ENCODE results near the gene RUNX1. TPM values are rescaled to one million over a fixed set of nuclear protein-coding genes. Genes with fewer than 3 reads are reported as not detected.

RUNX1 gene
- total RNA-seq, 1 experiment from 2014 or later, result 86.2 TPM

- no peak for TF ChIP-seq CTCF (IDR thresholded peaks at IDR 0.05; ENCODE audit: unreplicated experiment)
- Mint-ChIP-seq H3K9me3 (ENCODE audit: unreplicated experiment) (peaks cover 8% of the 10 kb centered on the region), H3K27me3 (ENCODE audit: insufficient read depth, unreplicated experiment) (no peaks in the 10 kb centered on the region), H3K27ac (ENCODE audit: low read depth, unreplicated experiment) (no peak overlapping the region), H3K4me1 (ENCODE audit: insufficient read depth, unreplicated experiment) (peaks cover 3% of the 10 kb centered on the region), H3K36me3 (ENCODE audit: insufficient read depth, unreplicated experiment) (no peaks in the 10 kb centered on the region), H3K4me3 (ENCODE audit: unreplicated experiment) (no peak overlapping the region)
- intact Hi-C loops (cut with micrococcal nuclease), result no loop called here
- CTCF ChIA-PET, result interaction anchor here (0.7 kb wide), 1 partner anchor 22 kb away, joined by 4 read pairs; no protein-coding TSS in a partner anchor
- POLR2A ChIA-PET, result interaction anchor here (0.6 to 1.6 kb wide), 3 partner anchors 9 to 59 kb away, joined by 3 to 6 read pairs (median 4); no protein-coding TSS in a partner anchor
- no peak for DNase-seq (ENCODE audit: unreplicated experiment)
- BruUV-seq (replicated peaks), result no TSS peak
Measured at GRCh38 chr21:35075546-35075945, 26.4 kb upstream of the RUNX1 start.

GRCh38 chr21:35072960-35073359, 23.9 kb upstream of the RUNX1 start:
- Mint-ChIP-seq H3K9me3 (ENCODE audit: unreplicated experiment) (peaks cover 8% of the 10 kb centered on the region), H3K4me3 (ENCODE audit: unreplicated experiment) (no peak overlapping the region), H3K27me3 (ENCODE audit: insufficient read depth, unreplicated experiment) (no peaks in the 10 kb centered on the region), H3K27ac (ENCODE audit: low read depth, unreplicated experiment) (no peak overlapping the region), H3K36me3 (ENCODE audit: insufficient read depth, unreplicated experiment) (no peaks in the 10 kb centered on the region), H3K4me1 (ENCODE audit: insufficient read depth, unreplicated experiment) (no peaks in the 10 kb centered on the region)
- ChIA-PET POLR2A (no interaction called here), CTCF (interaction anchor here (0.6 kb wide), 1 partner anchor 692 kb away, joined by 3 read pairs; no protein-coding TSS in a partner anchor)
- DNase-seq (ENCODE audit: unreplicated experiment), result no peak
- intact Hi-C loops (cut with micrococcal nuclease), result no loop called here
- no TSS peak for BruUV-seq (replicated peaks)
- no peak for TF ChIP-seq CTCF (IDR thresholded peaks at IDR 0.05; ENCODE audit: unreplicated experiment)

- Mint-ChIP-seq H3K4me3 (ENCODE audit: unreplicated experiment) (no peak overlapping the region), H3K36me3 (ENCODE audit: insufficient read depth, unreplicated experiment) (no peaks in the 10 kb centered on the region), H3K27ac (ENCODE audit: low read depth, unreplicated experiment) (no peak overlapping the region), H3K9me3 (ENCODE audit: unreplicated experiment) (peaks cover 8% of the 10 kb centered on the region), H3K4me1 (ENCODE audit: insufficient read depth, unreplicated experiment) (no peaks in the 10 kb centered on the region), H3K27me3 (ENCODE audit: insufficient read depth, unreplicated experiment) (no peaks in the 10 kb centered on the region)
- ChIA-PET POLR2A (no interaction called here), CTCF (no interaction called here)
- DNase-seq (ENCODE audit: unreplicated experiment), result no peak
- intact Hi-C loops (cut with micrococcal nuclease), result no loop called here
- no peak for TF ChIP-seq CTCF (IDR thresholded peaks at IDR 0.05; ENCODE audit: unreplicated experiment)
- BruUV-seq (replicated peaks), result no TSS peak
Measured at GRCh38 chr21:35072557-35072956, 23.5 kb upstream of the RUNX1 start.

GRCh38 chr21:35071347-35071746, 22.2 kb upstream of the RUNX1 start:
- ChIA-PET POLR2A (no interaction called here), CTCF (no interaction called here)
- Mint-ChIP-seq H3K4me3 (ENCODE audit: unreplicated experiment) (no peak overlapping the region), H3K27ac (ENCODE audit: low read depth, unreplicated experiment) (no peak overlapping the region), H3K27me3 (ENCODE audit: insufficient read depth, unreplicated experiment) (no peaks in the 10 kb centered on the region), H3K4me1 (ENCODE audit: insufficient read depth, unreplicated experiment) (no peaks in the 10 kb centered on the region), H3K36me3 (ENCODE audit: insufficient read depth, unreplicated experiment) (no peaks in the 10 kb centered on the region), H3K9me3 (ENCODE audit: unreplicated experiment) (peaks cover 8% of the 10 kb centered on the region)
- intact Hi-C loops (cut with micrococcal nuclease), result no loop called here
- TF ChIP-seq CTCF (IDR thresholded peaks at IDR 0.05; ENCODE audit: unreplicated experiment), result no peak
- no TSS peak for BruUV-seq (replicated peaks)
- no peak for DNase-seq (ENCODE audit: unreplicated experiment)
